ENCODE data around the gene TREX2.

Gene TREX2

GRCh38 chrX:153450949-153451277, 5.1 kb upstream of the TREX2 start:
- ChIA-PET CTCF (no interaction called here), POLR2A (no interaction called here)
- no peak for TF ChIP-seq CTCF (IDR thresholded peaks at IDR 0.05; ENCODE audit: control extremely low read depth, extremely low read depth, low read depth, missing control alignments)
- DNase-seq (ENCODE audit: extremely low spot score): no peak

GRCh38 chrX:153450114-153450948, 4.5 kb upstream of the TREX2 start:
- DNase-seq (ENCODE audit: extremely low spot score): no peak
- CTCF ChIA-PET: no interaction called here
- no peak for TF ChIP-seq CTCF (IDR thresholded peaks at IDR 0.05; ENCODE audit: control extremely low read depth, extremely low read depth, low read depth, missing control alignments)
- POLR2A ChIA-PET: no interaction called here

GRCh38 chrX:153449368-153450113, 3.7 kb upstream of the TREX2 start:
- POLR2A ChIA-PET: no interaction called here
- CTCF ChIA-PET: no interaction called here
- no peak for DNase-seq (ENCODE audit: extremely low spot score)
- no peak for TF ChIP-seq CTCF (IDR thresholded peaks at IDR 0.05; ENCODE audit: control extremely low read depth, extremely low read depth, low read depth, missing control alignments)

- ChIA-PET CTCF (no interaction called here), POLR2A (no interaction called here)
- no peak for TF ChIP-seq CTCF (IDR thresholded peaks at IDR 0.05; ENCODE audit: control extremely low read depth, extremely low read depth, low read depth, missing control alignments)
- no peak for DNase-seq (ENCODE audit: extremely low spot score)
Measured at GRCh38 chrX:153448556-153449367, 2.9 kb upstream of the TREX2 start.

- TF ChIP-seq CTCF (IDR thresholded peaks at IDR 0.05; ENCODE audit: control extremely low read depth, extremely low read depth, low read depth, missing control alignments): no peak
- CTCF ChIA-PET: no interaction called here
- DNase-seq (ENCODE audit: extremely low spot score): no peak
- POLR2A ChIA-PET: interaction anchor here (0.6 kb wide), 1 partner anchor 337 kb away, joined by 5 read pairs; no protein-coding TSS in a partner anchor
Measured at GRCh38 chrX:153447581-153447960, 1.7 kb upstream of the TREX2 start.

GRCh38 chrX:153446950-153447580, 1.2 kb upstream of the TREX2 start:
- no peak for TF ChIP-seq CTCF (IDR thresholded peaks at IDR 0.05; ENCODE audit: control extremely low read depth, extremely low read depth, low read depth, missing control alignments)
- CTCF ChIA-PET: no interaction called here
- POLR2A ChIA-PET: interaction anchor here (0.6 kb wide), 1 partner anchor 338 kb away, joined by 5 read pairs; no protein-coding TSS in a partner anchor
- DNase-seq (ENCODE audit: extremely low spot score): no peak

Data from GM10248 (cell line).